GM12874 (cell line): Measurements from ENCODE around the gene NELL1.

Source experiments
- TF ChIP-seq, protein P1 (sequence below): IDR thresholded peaks from 2 replicates; pipeline ENCODE4 v1.5.1; 2011; ENCODE audit warnings: low read depth, mild to moderate bottlenecking, control low read depth, low read length, moderate library complexity; ENCODE audit not compliant: insufficient read depth

Gene NELL1

DNA sequence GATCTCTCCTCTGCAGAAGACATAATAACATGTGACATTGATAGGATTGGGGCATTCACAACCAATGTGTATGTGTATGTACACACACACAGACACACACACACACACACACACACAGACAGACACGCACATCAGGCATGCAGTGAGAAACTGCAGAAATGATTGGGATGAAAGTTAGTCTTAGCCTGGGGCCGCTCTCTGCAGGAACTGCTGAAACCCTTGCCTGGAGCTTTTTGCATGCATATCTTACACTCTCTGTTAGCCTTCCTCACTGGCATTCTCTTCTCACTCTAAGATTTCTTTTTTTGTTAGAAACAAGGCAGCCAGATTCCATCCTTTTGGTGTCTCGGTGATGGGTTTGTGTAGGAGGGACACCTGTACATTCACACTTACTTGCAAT is 337.9 kb downstream of the NELL1 start:
- TF ChIP-seq, protein P1, sequence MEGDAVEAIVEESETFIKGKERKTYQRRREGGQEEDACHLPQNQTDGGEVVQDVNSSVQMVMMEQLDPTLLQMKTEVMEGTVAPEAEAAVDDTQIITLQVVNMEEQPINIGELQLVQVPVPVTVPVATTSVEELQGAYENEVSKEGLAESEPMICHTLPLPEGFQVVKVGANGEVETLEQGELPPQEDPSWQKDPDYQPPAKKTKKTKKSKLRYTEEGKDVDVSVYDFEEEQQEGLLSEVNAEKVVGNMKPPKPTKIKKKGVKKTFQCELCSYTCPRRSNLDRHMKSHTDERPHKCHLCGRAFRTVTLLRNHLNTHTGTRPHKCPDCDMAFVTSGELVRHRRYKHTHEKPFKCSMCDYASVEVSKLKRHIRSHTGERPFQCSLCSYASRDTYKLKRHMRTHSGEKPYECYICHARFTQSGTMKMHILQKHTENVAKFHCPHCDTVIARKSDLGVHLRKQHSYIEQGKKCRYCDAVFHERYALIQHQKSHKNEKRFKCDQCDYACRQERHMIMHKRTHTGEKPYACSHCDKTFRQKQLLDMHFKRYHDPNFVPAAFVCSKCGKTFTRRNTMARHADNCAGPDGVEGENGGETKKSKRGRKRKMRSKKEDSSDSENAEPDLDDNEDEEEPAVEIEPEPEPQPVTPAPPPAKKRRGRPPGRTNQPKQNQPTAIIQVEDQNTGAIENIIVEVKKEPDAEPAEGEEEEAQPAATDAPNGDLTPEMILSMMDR = no peak

DNA sequence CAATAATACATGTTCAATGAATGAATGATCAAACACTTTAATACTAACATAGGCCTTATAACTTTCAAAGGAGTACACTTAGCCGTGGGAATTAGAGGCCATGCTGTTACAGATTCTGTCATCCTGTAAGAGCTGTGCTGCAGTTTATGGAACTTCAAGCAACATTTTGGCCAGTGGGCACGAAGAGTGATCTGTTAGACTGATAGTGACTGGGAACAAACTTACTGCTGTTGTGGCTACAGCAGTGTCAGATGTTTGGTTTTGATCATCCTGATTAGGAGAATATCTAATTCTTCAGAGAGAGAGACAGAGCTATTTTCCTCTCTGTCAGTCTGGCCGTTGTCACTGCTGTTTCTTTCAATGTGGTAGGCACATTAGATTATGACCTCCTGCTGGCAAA is 348.9 kb downstream of the NELL1 start:
- TF ChIP-seq, protein P1 = no peak

- TF ChIP-seq, protein P1 = no peak
Measured at GRCh38 chr11:21026685-21027084, 357.3 kb downstream of the NELL1 start.

DNA sequence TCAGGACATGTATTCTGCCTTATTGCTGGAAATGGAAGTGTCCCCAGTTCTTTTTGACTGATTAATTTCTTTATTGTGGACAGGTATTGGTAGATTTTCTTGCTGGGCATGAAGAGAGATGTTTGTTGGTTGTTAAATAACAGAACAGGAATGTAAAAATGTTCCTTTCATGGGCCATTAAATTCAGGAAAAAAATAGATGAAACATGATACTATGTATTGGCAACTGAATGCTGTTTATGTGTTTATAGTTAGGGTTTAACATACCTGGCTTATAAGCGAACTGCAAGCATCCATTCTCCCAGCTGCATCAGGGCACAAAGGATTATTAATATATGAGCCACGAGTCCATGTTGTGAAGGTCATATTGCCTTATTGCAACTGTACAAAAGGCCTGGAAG is 368.5 kb downstream of the NELL1 start:
- TF ChIP-seq, protein P1 = no peak

DNA sequence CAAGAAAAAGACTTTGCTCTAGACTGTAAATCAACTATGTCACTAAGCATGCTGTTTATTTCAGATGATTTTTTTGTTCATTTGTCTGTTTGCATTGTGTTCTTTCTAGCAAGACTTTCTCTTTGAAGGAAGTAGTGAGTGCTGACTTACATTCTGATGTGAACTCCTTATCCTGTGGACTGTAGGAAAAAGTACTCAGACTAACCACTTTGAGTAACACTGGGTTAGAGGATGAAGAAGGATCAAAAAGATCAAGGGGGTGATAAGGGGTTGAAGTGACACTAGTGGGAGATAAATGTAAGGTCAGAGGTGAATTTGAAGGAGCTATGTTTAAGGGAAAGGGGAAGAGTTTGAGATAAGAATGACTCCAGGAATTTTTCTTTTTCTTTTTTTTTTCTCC is 369.4 kb downstream of the NELL1 start:
- TF ChIP-seq, protein P1 = no peak

DNA sequence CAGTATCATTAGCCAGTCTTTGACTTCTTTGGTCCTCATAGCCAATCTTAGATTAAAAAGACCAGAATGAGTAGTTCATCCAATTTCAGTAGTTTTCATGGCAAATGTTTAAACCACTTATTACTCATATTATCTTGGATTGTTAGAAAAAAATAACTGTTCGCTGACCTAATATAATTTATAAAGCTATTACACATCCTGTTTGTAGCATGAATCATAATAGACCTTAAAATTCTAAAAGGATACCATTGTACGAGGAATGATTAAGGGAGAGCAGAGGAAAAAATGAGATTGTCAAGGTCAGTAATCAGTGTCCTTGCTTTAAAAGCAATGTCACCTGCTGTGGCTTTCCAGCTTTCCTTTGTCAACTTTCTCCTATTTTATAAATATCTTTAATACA is 371.2 kb downstream of the NELL1 start:
- TF ChIP-seq, protein P1 = no peak

DNA sequence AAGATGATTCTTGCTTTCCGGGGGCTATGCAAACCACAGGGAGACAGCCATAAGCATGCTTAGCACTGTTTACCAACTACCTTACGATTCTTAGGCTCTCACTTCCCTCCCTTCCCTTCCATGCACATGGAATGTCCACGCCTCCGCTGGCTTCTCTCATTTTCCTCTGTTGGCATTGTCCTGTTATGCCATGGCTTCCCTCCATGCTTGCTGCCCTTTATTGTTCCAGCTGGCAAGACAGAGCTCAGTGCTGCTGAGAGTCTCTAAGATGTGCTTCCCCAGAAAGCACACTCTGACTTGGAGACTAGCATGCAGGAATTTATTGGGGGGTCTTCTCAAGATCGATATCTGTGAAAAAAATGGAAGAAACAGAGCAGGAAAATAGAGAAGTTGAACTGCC is 379.2 kb downstream of the NELL1 start:
- TF ChIP-seq, protein P1 = no peak

DNA sequence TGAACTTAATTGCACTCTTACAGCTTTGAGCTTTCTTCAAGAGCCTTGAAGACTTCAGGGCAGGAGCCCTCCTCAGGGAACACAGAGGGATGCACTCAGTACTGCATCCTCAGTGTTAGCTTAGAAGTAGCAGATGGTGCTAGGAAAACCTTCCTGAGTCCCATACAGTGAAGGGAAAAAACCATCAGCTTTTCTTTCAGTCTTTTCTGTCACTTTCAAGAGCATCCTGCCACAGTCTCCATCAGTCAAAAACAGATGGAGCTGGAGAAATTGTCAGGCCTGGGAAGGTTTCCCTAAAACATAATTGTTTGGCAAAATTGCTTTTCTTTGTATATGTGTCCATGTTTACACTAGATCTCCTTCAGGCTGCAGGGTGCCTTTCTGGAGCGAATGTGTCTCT is 384.1 kb downstream of the NELL1 start:
- TF ChIP-seq, protein P1 = no peak
